Neural progenitor cell (in vitro differentiated cells): ENCODE data around the gene ZNF746.

Source experiments
- EZH2 ChIP-seq: fragments of 200-600 bp; sonication (generic); IDR thresholded peaks from 2 replicates; pipeline ENCODE4 v1.6.1; 2017; ENCODE audit warnings: antibody characterized with exemption, mild to moderate bottlenecking, moderate library complexity
- EZH2phosphoT487 ChIP-seq: fragments of 200-600 bp; sonication (generic); IDR thresholded peaks from 2 replicates; pipeline ENCODE4 v1.6.1; 2017; ENCODE audit warnings: antibody characterized with exemption
- TF ChIP-seq, protein P1 (sequence below): fragments of 200-600 bp; sonication (generic); IDR thresholded peaks from 2 replicates; pipeline ENCODE4 v1.5.1; 2017; ENCODE audit warnings: antibody characterized with exemption, mild to moderate bottlenecking

DNA sequence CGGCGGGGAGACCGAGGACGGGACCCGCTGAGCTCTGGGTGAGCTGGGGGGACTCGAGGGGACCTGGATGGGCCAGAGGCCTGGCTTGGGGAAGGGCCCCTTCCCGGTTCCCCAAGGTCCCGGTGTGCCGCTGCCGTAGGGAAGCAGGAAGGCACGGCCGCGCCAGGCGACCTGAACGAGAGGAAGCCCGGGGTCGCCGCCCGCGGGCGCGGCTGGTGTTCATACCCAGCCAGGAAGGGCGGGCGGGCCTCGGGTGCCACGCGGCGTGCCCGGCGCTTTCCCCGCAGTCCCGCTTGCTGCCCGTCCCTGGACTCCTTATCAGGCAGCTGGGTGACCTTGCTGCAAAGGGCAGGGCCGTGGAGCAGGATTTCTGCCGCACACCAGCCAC is 74.7 kb downstream of the ZNF746 start:
- TF ChIP-seq, protein P1, sequence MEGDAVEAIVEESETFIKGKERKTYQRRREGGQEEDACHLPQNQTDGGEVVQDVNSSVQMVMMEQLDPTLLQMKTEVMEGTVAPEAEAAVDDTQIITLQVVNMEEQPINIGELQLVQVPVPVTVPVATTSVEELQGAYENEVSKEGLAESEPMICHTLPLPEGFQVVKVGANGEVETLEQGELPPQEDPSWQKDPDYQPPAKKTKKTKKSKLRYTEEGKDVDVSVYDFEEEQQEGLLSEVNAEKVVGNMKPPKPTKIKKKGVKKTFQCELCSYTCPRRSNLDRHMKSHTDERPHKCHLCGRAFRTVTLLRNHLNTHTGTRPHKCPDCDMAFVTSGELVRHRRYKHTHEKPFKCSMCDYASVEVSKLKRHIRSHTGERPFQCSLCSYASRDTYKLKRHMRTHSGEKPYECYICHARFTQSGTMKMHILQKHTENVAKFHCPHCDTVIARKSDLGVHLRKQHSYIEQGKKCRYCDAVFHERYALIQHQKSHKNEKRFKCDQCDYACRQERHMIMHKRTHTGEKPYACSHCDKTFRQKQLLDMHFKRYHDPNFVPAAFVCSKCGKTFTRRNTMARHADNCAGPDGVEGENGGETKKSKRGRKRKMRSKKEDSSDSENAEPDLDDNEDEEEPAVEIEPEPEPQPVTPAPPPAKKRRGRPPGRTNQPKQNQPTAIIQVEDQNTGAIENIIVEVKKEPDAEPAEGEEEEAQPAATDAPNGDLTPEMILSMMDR = no peak
- no peak for TF ChIP-seq EZH2
- no peak for TF ChIP-seq EZH2phosphoT487
